Midbrain (tissue), 1 donor: ENCODE results near the gene SCLY.

ENCODE experiments used
- DNase-seq: peaks from one replicate; lab custom pipeline; 2025; lab: John Stamatoyannopoulos, UW

The SCLY gene

DNA sequence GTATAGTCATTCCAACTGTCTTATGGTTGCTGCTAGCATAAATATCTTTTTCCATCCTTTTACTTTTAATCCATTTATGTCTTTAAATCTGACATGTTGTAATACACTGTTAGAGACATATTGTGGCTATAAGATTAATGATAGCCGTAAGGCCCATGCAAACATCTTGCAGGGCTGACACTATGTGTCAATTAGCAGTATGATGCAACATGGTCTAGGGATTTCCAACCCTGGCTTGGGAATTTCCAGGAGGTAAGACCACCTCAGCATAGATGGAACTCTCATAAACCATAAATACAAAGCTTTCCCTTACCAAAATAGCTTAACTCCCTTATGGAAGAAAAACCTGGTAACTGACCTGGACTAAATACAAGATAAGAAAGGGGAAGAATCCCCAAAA, 16.5 kb downstream of the SCLY start:
- no peak for DNase-seq

DNA sequence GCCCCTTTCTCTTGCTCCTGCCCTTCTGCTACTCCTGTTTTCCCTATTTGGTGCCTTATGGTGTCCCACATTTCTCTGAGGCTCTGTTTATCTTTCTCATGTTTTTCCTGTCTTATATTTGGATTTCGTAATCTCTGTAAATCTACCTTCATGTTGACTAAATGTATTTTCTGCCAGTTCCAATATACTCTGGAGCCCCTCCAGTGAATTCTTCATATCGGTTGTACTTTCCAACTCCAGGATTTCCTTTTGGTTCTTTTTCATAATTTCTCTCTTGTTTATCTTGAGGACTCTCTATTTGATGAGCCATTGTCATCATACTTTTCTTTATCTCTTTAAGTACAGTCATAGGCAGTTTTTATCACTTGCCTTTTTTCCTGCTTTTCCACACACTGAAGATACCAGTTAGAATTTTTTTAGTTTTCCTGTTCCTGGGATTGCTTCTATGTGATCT, 19.1 kb downstream of the SCLY start:
- no peak for DNase-seq

DNA sequence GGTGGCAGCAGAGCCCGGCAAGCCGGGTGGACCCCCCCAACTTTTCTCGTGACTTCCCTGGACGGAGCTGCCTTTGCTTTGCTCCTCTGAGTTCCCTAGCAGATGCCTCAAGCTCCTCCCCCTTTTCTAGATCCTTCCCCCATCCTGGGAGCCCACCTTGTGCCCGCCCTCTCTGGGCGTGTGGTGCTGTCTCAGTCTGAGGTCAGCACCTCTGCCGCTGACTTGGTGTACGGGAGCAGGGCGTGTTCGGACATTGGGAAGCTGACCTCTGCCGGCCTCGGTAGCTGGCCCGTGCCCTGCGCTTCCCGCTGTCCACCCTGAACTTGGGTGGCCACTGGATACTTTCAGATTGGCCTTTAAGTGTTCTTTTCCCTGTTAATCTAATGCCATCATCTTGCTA, 19.7 kb downstream of the SCLY start:
- DNase-seq, result no peak

DNA sequence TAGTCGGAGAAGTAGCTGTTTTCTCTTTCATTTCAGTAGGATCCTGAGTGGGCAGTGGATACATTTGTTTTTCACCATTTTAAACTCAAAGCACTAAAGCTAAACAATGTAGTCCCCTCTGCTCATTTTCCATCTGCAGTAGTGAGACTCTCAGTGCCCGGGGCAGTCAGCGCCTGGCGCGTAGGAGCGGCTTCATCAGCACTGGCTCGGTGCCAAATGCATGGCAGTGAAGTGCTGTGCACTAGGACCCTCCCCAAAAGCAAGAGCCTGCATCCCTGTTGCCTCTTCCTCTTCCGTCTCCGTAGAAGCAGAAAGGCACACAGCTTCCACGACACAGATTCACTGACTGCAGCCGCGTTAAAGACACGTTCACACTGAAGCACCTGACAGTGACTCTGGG, 20.3 kb downstream of the SCLY start:
- DNase-seq, result no peak

DNA sequence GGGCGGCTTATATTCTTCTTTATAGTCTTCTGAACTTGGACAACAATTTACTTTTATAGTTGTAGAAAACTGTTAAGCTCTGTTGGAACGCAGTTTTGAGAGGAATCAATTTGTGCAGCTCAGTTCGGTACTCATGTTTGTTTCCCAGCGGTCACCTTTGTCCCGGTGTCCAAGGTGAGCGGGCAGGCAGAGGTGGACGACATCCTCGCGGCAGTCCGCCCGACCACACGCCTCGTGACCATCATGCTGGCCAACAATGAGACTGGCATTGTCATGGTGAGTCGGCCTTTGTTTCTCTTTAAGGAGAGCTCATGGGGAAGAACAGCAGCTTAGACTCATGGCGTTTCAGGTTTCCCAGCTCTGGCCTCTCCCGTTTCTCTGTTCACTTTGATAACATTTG, 20.8 kb downstream of the SCLY start:
- DNase-seq, result no peak

DNA sequence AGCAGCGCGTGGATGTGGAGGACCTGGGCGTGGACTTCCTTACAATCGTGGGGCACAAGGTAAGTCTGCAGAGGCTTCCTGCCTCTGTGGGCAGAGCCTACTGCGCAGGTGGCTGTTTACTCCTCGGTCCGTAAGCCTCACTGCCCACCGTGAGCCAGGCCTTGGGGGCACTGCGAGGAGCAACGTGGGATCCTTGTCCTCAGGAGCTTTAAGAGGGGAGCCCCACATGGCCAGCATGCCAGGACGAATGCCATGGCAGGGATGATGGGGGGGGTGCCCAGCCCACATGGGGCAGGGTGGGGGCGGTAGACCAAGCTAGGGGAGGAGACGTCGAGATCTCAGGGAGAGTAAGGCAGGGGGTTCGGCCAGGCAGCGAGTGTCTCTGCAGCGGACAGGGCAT, 21.4 kb downstream of the SCLY start:
- DNase-seq, result no peak

DNA sequence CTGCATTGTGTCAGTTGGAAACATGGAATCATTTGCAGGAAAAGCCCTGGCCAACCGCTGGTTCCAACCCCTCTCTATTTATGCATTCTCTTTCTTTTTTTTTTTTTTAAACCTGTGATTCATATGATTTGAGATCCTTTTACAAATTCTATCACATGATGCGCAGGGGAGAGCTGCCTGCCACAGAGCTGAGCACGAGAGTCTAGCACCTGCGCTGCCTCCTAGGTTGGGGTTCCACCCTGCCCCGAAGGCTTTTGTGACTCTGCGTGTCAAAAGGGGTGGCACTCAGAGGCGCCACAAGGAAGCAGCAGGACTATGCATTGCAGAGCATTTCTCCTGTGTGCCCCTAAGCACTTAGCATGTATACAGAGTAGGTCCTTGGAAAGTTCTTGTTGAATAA, 22.0 kb downstream of the SCLY start:
- DNase-seq, result no peak

DNA sequence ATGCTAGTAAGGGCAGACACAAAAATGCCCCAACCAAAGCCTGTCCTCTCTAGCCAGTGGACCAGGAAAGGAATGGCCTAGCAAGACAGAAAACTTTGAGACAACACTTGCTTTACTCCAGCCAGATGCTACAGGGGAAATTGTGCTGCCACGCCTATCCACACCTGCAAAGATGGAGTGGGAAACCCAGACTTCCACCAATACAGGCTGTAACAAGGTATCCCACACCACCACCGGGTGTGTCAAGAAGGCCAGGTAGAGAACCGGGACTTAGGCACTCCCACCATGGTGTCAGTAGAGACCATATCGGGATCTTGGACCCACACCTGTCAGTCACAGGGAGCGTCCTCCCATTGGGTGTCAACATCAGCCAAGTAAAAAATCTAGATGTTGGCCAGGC, 23.1 kb downstream of the SCLY start:
- DNase-seq, result no peak

DNA sequence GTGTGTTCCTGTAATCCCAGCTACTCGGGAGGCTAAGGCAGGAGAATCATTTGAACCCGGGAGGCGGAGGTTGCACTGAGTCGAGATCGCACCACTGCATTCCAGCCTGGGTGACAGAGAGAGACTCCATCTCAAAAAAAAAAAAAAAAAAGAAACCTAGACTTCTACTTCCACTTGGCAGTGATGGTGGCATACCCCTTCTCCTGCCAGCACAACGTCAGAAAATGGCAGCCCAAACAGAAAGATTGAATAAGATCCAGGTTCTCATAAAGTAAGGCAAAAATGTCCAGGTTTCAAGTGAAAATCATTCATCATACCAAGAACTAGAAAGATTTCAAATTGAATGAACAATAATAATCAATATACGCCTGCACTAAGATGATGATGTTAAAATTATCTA, 24.0 kb downstream of the SCLY start:
- no peak for DNase-seq

DNA sequence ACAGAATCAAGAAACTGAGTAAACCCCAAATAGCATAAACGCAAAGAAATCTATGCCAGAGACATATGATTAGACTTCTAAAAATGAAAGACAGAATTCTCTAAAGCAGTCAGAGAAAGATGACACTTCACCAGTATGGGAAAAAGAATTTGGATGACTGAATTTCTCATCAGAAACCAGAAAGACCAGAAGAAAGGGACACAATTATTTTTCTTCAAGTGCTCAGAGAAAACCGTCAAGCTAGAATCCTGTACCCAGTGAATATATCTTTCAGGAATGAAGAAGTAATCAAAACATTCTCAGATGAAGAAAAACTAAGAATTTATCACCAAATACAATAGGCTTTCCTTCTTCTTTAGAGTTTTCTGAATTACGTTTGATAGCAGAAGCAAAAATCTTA, 25.1 kb downstream of the SCLY start:
- no peak for DNase-seq

DNA sequence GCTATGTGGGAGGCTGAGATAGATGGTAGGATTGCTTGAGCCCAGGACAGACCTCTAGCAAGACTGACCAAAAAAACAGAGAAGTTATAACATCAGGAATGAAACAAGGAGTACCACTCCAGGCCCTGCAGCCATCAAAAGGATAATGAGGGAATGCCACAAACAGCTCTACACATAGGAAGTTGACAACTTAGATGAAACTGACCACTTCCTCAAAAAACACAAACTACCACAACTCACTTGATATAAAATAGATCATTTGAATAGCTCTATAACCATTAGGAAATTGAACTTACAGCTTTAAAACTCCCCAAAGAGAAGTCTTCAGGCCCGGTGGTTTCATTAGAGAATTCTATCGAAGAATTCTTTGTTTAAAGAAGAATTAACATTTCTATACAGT, 26.4 kb downstream of the SCLY start:
- no peak for DNase-seq

DNA sequence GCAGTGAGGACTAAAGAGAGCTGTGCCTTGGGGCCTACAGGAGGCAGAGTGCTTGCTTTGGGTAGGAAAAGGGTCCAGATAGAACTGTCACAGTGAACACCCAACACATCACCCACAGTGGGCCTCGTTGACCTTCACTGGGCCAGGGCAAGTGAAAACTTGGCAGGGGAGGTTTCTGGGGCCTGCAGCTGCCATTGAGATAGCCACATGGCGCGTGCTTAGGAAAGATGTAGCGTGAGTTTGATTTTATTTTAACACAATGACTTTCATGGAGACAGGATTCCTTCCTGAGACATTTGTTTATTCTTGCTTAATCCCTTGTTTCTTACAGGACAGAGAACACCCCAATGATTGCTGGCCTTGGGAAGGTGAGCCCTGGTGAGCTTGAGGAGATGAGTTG, 30.1 kb downstream of the SCLY start:
- no peak for DNase-seq

DNA sequence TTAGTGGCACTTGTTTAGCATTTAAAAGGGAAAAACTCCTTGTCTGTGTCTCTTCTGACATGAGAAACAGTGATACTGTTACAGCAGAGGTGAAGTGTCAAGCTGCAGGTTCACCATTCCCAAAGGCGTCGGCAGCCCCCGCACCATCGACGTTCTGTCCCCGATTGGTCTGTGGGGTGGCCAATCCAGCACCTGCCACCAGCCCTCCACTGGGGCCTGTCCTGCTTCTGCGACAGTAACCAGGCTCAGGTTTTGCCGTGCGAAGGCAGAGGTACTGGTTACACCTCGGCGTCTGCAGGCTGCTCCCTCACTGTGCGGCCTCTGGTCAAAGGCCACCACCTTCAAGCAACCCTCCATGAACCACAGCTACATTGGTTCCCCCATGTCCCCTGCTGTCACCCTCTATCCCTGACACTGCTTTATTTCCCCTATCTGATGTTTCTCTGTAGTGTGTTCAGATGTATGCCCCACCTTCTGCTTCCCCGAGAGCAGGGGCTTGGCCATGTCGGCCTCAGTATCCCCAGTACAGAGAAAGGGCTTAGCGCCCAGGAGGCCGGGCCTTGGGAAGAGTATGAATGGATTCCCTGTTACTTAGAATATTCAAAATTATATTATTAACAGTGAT, 30.7 kb downstream of the SCLY start:
- no peak for DNase-seq

DNA sequence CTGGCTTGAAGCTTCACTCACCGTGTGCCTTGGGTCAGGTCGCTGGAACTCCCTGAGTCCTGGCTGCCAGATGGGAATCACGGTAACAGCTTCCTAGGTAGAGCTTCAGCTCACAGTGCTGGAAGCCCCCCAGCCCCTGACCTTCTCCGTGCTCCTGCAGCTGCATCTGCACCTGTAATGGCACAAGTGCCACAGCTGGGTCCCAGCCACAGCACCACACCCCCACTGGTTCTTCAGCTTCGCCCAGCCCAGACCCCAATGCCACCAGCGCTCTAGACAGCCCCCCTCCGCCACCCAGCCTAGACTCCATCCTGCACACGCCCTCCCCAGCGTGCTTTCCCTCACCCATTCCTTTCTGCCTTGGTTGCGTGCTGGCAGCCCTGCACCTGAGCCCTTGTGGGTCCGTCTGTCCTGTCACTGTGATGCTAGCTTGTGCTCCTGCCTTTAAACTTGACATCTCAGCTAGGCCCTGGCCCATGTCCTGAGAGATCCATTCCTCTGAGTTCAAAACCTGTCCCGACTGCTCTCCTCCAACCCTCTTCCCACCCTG, 31.8 kb downstream of the SCLY start:
- no peak for DNase-seq

DNA sequence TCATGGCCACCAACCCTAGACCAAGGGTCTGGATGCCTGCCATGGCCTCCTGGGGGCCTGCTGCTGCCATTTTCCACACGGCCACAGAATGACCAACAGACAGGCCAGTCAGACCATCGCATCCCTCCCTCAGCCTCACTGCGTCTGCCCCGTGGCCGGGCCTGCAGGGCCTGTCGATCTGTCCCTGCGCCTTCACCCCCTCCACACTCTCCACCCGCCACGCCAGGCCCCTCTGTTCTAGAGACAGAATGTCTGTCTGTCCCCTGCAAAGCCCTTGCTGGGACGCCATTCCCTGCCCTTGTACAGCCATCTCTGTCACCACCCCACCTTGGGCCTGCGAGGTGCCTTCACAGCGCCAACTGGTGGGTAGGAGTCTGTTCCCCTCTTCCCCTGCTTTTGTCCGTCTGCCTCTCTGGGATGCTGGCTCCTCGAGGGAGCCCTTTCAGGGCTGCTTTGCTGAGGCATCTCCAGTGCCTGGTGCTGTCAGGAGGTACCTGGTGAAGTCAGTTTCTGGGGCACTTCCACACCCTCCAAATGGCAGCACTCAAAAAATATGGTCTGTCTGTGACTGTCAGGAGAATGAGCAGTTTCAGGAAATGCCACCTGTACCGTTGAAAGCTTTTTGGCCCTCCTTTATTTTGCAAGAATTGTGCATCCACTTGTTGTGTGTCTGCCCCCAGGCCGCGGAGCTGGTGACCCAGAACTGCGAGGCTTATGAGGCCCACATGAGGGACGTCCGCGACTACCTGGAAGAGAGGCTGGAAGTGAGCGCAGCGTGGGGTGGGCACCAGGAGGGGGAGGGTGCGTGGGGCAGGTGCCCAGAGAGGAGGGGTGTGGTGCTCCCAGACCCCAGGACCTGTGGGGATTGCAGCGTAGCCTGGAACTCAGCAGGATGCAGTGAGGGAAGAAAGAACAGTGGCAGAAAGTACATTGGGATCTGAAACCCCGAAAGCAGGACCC, 32.7 kb downstream of the SCLY start:
- no peak for DNase-seq

DNA sequence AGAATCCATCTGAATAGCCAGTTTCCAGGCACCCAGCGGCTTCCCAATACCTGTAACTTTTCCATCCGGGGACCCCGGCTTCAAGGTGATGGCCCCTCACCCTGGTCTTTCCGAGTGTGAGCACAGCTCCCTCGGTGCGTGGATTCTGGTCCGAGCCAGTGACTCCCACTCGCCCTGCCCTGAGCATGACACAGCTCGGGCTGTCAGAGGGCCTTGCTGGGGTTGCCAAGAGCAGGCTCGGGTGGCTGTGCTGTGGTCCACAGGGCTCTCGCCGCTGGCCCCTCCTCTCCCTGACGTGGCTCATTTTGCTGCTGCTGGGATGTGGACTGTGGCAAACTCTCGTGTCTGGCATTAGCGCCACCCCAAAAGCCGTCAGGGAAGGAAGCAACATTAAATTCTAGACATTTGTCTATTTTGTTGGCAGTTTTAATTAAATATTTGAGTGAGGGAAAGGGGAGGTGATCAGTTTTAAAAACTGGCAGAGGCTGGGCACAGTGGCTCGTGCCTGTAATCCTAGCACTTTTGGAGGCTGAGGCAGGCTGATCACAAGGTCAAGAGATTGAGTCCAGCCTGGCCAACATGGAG, 33.7 kb downstream of the SCLY start:
- DNase-seq, result no peak

DNA sequence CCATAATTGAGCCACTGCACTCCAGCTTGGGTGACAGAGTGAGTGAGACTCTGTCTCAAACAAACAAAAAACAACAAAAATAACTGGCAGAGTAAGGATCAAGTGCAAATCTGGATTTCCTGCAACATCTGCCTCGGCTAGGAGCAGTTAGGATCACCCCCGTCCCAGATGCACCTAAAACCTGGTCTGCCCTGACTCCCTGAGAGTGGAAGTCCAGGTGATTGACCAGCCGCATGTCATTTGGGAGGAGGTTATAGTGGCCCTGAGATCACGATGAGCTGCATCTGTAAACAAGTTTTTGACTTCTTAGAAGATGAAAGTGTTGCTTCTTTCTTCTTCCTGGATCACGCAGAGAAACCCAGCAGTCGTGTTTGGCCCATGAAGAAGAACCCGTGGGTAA, 34.3 kb downstream of the SCLY start:
- DNase-seq, result no peak

DNA sequence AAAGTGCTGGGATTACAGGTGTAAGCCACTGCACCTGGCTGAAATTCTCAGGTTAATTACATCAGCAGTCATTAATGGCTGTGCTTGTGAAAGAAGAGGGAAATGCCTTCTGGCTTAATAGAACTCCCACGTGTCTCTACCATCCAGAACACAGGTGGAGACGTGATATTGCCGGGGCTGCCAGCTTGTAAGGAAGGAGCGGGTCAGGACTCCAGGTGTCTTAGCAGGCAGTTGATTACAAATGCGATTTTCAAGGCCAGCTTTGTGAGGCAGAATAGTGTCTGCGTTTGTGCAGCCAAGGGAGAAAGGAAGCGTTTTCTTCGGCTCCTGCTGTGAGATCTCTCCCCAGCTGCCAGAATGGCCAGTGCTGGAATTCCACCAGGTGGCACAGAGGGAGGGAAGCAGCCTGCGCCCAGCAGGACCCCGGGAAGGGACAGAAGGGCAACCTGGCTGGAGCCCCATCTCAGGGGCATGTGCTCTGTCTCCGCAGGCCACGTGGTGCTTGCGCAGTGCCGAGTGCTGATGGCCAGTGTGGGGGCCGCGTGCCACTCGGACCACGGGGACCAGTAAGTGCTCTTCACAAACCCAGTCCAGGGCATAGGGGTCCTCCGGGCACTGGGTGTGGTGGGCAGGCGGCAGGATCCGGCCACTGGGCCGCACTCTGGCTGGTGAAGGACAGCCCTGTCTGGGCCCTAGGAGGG, 35.7 kb downstream of the SCLY start:
- no peak for DNase-seq

DNA sequence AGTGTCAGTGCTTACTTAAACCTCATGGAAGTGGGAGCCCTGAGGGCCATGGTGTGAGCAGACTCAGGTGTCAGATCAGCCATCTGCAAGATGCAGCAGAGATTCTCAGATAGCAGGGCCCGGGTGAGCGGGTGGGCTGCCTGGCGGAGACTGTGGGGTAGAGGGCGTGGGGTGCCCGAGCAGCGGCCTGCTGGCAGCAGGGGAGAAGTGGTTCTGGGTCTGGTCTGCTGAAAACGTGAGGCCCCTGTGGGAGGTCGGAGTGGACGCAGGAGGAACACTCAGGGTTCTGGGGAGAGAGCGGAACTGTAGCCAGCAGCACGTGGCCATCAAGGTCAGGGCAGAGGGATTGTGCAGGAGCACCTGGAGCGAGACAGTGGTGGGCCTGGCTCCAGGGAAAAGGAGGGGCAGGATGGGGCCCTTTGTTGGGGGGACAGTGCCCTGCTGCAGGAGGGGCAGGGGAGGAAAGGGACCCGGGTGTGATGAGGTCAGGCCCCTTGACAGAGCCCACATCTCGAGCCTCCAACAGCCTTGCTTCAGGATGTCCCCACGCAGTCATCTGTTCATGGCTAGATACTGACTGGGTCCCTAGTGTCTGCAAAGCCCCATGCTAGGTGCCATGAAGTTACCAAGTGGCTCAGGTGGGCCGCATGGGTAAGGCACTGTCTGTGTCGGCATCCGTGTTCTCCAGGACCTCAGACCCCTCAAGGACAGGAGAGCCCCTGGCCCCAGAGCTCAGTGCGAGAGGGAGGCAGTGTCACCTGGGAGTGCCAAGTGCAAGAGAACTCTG, 36.6 kb downstream of the SCLY start:
- DNase-seq, result no peak

DNA sequence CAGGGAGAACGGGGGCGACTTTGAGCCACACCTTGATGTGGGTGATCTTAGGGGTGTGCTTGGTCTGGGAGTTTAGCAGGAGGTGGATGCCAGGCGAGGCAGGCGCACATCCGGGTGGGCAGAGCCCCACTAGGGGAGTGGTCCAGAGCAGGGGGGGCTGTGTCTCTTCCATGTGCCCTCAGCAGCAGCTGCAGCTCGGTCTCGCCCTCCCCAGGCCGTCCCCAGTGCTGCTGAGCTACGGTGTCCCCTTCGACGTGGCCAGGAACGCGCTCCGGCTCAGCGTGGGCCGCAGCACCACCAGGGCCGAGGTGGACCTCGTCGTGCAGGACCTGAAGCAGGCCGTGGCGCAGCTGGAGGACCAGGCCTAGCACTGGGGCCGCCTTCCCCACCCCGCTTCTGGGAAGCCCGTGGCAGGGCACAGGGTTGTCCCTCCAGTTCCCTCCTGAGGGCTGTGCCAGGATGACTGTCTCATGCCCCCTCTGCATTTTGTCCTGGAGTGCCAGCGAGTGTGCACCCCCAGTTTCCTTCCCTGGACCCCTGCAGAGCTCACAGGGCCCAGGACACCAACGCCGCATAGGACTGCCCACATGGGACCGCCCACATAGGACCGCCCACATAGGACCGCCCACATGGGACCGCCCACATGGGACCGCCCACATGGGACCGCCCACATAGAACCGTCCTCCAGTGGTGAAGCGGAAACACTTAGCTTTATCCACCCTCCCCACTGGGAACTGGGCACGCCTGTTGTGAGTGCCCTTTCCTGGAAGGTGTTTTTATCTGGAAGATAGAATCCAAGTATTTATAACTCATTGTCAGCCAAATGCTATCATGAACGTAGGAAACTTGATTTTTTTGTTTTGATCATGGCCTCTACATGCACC, 37.4 kb downstream of the SCLY start:
- DNase-seq, result no peak
